ENCODE results near the gene HOXC6.

The HOXC6 gene

DNA sequence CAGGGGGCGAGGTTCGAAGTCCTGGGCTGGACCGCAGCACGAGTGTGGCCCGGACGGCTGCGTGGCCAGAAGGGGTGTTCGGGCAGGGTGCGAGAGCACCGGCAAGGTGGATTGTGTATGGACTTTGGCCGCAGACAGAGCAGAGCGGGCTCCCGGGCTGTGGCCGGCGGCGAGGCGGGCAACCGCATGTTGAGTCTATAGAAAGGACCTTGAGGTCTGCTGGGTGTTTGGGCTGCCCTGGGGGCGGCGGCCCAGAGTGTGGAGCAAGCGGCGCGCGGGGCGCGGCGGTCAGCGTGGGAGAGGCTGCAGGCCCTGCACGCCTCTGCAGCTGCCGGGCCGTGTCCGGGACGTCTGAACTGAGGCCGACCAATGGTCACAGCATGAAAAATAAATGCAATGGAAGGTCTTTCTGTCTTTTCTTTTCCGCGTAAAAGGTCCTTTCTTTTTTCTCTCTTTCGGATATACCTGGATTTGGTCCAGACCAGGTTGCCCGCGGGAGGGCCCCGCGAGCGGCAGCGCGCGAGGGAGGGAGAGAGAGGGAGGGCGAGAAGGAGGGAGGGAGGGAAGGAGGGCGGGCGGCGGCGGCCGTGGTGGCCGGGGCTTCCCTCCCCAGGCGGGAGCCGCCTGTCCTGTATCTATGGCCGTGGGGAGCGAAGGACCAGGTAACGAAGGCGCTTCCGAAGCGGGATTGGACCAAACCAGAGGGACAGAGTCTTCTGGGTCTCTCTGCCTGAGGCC is 33.8 kb upstream of the HOXC6 start:
- Histone ChIP-seq H3K4ac (ENCODE audit: low read depth in 1 of 2, low read length in 2 of 2) (peak overlapping the region; percentile 41 to 57), H2BK5ac (ENCODE audit: low read depth, low read length, poor library complexity, severe bottlenecking) (peak overlapping the region; percentile 75), H3K23ac (ENCODE audit: low read length in 2 of 2) (peak overlapping the region in 1 of 2 experiments; percentile 66), H3K4me1 (ENCODE audit: control insufficient read depth, insufficient read depth, low read depth, low read length) (peaks cover 34% of the 10 kb centered on the region), H3K4me2 (ENCODE audit: low read length, poor library complexity, severe bottlenecking) (peak overlapping the region; percentile 64), H2BK15ac (ENCODE audit: low read depth, poor library complexity, severe bottlenecking) (peak overlapping the region; percentile 84), H4K91ac (ENCODE audit: low read length) (no peak overlapping the region), H3K79me1 (replicated peaks; ENCODE audit: low read length, poor library complexity, severe bottlenecking) (no peaks in the 10 kb centered on the region), H3K9me3 (ENCODE audit: control insufficient read depth, low read length) (no peaks in the 10 kb centered on the region), H3K4me3 (ENCODE audit: insufficient read depth in 1 of 2, low read depth in 1 of 2, low read length in 2 of 2) (peak overlapping the region; percentile 63 to 87), H2BK120ac (ENCODE audit: low read depth, low read length) (no peak overlapping the region), H4K8ac (ENCODE audit: low read length) (peak overlapping the region; percentile 29), H3K27ac (ENCODE audit: low read length, poor library complexity, severe bottlenecking) (peak overlapping the region; percentile 83), H3K9ac (ENCODE audit: low read length) (peak overlapping the region; percentile 98), H3K36me3 (ENCODE audit: control insufficient read depth in 1 of 2, insufficient read depth in 2 of 2, low read depth in 1 of 2, low read length in 2 of 2) (no peaks in the 10 kb centered on the region), H2BK12ac (ENCODE audit: low read length in 2 of 2) (peak overlapping the region in 1 of 2 experiments; percentile 34), H3K27me3 (ENCODE audit: control insufficient read depth in 1 of 2, insufficient read depth in 1 of 2, low read length in 2 of 2) (peaks cover 0 to 4% of the 10 kb centered on the region in 2 experiments), H3K14ac (ENCODE audit: low read length in 2 of 2) (no peak overlapping the region), H3K18ac (ENCODE audit: low read depth in 1 of 2, low read length in 2 of 2) (peak overlapping the region in 1 of 2 experiments; percentile 62), H2AK5ac (ENCODE audit: low read length, severe bottlenecking) (no peak overlapping the region), H2AFZ (ENCODE audit: low read depth, low read length) (no peak overlapping the region)
- 7% methylated on average over 45 of the region's 60 CpGs for WGBS
- DNase-seq, result no peak

GRCh38 chr12:53995002-53995377 is 33.2 kb upstream of the HOXC6 start:
- 4% methylated on average over 17 of the region's 17 CpGs for WGBS

DNA sequence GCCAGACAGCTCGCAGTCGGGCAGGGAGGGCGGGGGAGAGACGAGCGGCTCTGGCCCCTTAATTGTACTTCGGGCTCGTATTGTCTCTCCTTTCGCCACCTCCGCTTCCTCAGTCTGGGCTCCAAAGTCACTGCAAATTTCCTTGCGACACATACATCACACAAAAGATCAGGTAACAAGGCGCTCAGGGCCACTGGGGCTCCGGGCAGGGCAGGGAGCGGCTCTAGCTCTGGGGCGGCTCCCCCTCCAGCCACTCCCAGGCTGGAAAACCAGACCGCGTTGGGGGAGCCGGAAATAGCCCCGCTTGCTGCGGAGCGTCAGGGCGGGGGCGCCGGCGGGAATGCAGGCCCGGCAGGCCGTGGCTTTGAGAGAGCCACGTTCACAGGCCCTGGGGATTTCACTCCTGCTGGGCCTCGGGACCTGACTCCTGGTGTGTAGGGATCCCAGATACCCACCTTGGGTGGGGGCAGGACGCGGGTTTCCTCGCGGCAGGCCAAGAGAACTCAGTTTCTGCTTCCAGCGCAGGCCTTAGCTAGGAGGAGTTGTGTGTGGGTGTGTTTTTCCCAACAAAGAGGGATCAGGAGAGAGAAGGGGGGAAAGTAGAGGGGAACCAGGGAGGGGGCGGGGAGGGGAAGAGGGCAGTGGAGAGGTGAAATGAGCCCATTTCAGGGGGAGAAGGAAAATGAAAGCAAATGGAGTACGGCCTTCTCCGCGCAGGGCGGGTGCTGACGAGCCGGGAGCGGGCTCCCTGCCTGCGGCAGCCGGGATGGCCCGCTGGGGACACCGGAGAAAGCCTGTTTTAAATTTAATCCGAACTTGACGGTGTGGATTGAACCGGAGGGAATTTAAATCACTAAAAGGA is 32.6 kb upstream of the HOXC6 start:
- DNase-seq, result peak; percentile 72
- Histone ChIP-seq H2BK5ac (ENCODE audit: low read depth, low read length, poor library complexity, severe bottlenecking) (peak overlapping the region; percentile 73), H3K14ac (ENCODE audit: low read length in 2 of 2) (no peak overlapping the region), H3K27ac (ENCODE audit: low read length, poor library complexity, severe bottlenecking) (peak overlapping the region; percentile 83), H3K27me3 (ENCODE audit: control insufficient read depth in 1 of 2, insufficient read depth in 1 of 2, low read length in 2 of 2) (peaks cover 0 to 4% of the 10 kb centered on the region in 2 experiments), H3K18ac (ENCODE audit: low read depth in 1 of 2, low read length in 2 of 2) (peak overlapping the region; percentile 50 to 54), H3K4me1 (ENCODE audit: control insufficient read depth, insufficient read depth, low read depth, low read length) (peaks cover 30% of the 10 kb centered on the region), H3K36me3 (ENCODE audit: control insufficient read depth in 1 of 2, insufficient read depth in 2 of 2, low read depth in 1 of 2, low read length in 2 of 2) (no peaks in the 10 kb centered on the region), H3K4ac (ENCODE audit: low read depth in 1 of 2, low read length in 2 of 2) (peak overlapping the region; percentile 5 to 64), H4K91ac (ENCODE audit: low read length) (peak overlapping the region; percentile 36), H3K4me2 (ENCODE audit: low read length, poor library complexity, severe bottlenecking) (peak overlapping the region; percentile 64), H2BK12ac (ENCODE audit: low read length in 2 of 2) (peak overlapping the region in 1 of 2 experiments; percentile 15), H2AK5ac (ENCODE audit: low read length, severe bottlenecking) (peak overlapping the region; percentile 21), H4K8ac (ENCODE audit: low read length) (peak overlapping the region; percentile 63), H3K9ac (ENCODE audit: low read length) (peak overlapping the region; percentile 98), H2BK15ac (ENCODE audit: low read depth, poor library complexity, severe bottlenecking) (peak overlapping the region; percentile 66), H2BK120ac (ENCODE audit: low read depth, low read length) (peak overlapping the region; percentile 89), H3K4me3 (ENCODE audit: insufficient read depth in 1 of 2, low read depth in 1 of 2, low read length in 2 of 2) (peak overlapping the region; percentile 63 to 87), H3K79me1 (replicated peaks; ENCODE audit: low read length, poor library complexity, severe bottlenecking) (no peaks in the 10 kb centered on the region), H3K23ac (ENCODE audit: low read length in 2 of 2) (no peak overlapping the region), H2AFZ (ENCODE audit: low read depth, low read length) (no peak overlapping the region), H3K9me3 (ENCODE audit: control insufficient read depth, low read length) (no peaks in the 10 kb centered on the region)
- 2% methylated on average over 48 of the region's 48 CpGs for WGBS

More at GRCh38 chr12:53995002-53995377, 33.2 kb upstream of the HOXC6 start:
- Histone ChIP-seq H4K8ac (ENCODE audit: low read length) (no peak overlapping the region), H2BK15ac (ENCODE audit: low read depth, poor library complexity, severe bottlenecking) (peak overlapping the region; percentile 84), H2AK5ac (ENCODE audit: low read length, severe bottlenecking) (no peak overlapping the region), H3K4me1 (ENCODE audit: control insufficient read depth, insufficient read depth, low read depth, low read length) (peaks cover 32% of the 10 kb centered on the region), H2BK120ac (ENCODE audit: low read depth, low read length) (no peak overlapping the region), H3K79me1 (replicated peaks; ENCODE audit: low read length, poor library complexity, severe bottlenecking) (no peaks in the 10 kb centered on the region), H2AFZ (ENCODE audit: low read depth, low read length) (no peak overlapping the region), H3K36me3 (ENCODE audit: control insufficient read depth in 1 of 2, insufficient read depth in 2 of 2, low read depth in 1 of 2, low read length in 2 of 2) (no peaks in the 10 kb centered on the region), H2BK12ac (ENCODE audit: low read length in 2 of 2) (no peak overlapping the region), H3K27ac (ENCODE audit: low read length, poor library complexity, severe bottlenecking) (peak overlapping the region; percentile 83), H4K91ac (ENCODE audit: low read length) (no peak overlapping the region), H3K4me2 (ENCODE audit: low read length, poor library complexity, severe bottlenecking) (peak overlapping the region; percentile 64), H3K27me3 (ENCODE audit: control insufficient read depth in 1 of 2, insufficient read depth in 1 of 2, low read length in 2 of 2) (peaks cover 0 to 4% of the 10 kb centered on the region in 2 experiments), H3K9me3 (ENCODE audit: control insufficient read depth, low read length) (no peaks in the 10 kb centered on the region), H3K9ac (ENCODE audit: low read length) (peak overlapping the region; percentile 98), H3K14ac (ENCODE audit: low read length in 2 of 2) (no peak overlapping the region), H3K23ac (ENCODE audit: low read length in 2 of 2) (no peak overlapping the region), H3K4ac (ENCODE audit: low read depth in 1 of 2, low read length in 2 of 2) (no peak overlapping the region), H2BK5ac (ENCODE audit: low read depth, low read length, poor library complexity, severe bottlenecking) (peak overlapping the region; percentile 75), H3K18ac (ENCODE audit: low read depth in 1 of 2, low read length in 2 of 2) (peak overlapping the region in 1 of 2 experiments; percentile 62), H3K4me3 (ENCODE audit: insufficient read depth in 1 of 2, low read depth in 1 of 2, low read length in 2 of 2) (peak overlapping the region; percentile 63 to 87)
- no peak for DNase-seq

Measured in mesenchymal stem cell (in vitro differentiated cells and primary cell).